SU-DHL-6 (cell line): ENCODE measurements around the gene DOCK10.

Experiments
- H2AFZ ChIP-seq: fragments of 200-600 bp; sonication (generic); 2 replicates; pipeline ENCODE4 v1.6.1; 2014; ENCODE audit warnings: low read depth, mild to moderate bottlenecking, moderate library complexity, mixed read lengths, antibody characterized with exemption, low read length; ENCODE audit not compliant: severe bottlenecking
- H3F3A ChIP-seq: fragments of 200-600 bp; shearing (Covaris generic); 2 replicates; pipeline ENCODE4 v1.6.0; 2016; ENCODE audit warnings: antibody characterized with exemption, mild to moderate bottlenecking; ENCODE audit not compliant: insufficient read depth
- H3K27ac ChIP-seq: fragments of 200-600 bp; sonication (generic); 2 replicates; pipeline ENCODE4 v1.5.1; 2016; ENCODE audit warnings: low read depth, mild to moderate bottlenecking, low read length, moderate library complexity, mixed read lengths
- H3K27me3 ChIP-seq: fragments of 200-600 bp; sonication (generic), shearing (Covaris generic); 2 replicates; pipeline ENCODE4 v1.6.0; 2014; ENCODE audit warnings: mild to moderate bottlenecking, low read length
- H3K36me3 ChIP-seq: fragments of 200-600 bp; sonication (generic); 2 replicates; pipeline ENCODE4 v1.6.1; 2014; ENCODE audit warnings: mild to moderate bottlenecking, low read length, mixed read lengths
- H3K4me2 ChIP-seq: fragments of 300-600, 200-600 bp; shearing (Covaris generic), sonication (generic); 2 replicates; pipeline ENCODE4 v1.6.0; 2014; ENCODE audit warnings: low read length, low read depth, mild to moderate bottlenecking; ENCODE audit not compliant: poor library complexity, severe bottlenecking
- H3K4me3 ChIP-seq: fragments of 200-600 bp; sonication (generic); 2 replicates; pipeline ENCODE4 v1.5.1; 2014; ENCODE audit warnings: antibody characterized with exemption, low read length, mild to moderate bottlenecking, mixed read lengths; ENCODE audit not compliant: insufficient read depth, poor library complexity, severe bottlenecking
- H3K79me2 ChIP-seq: fragments of 200-600 bp; sonication (generic); 2 replicates; pipeline ENCODE4 v1.6.1; 2014; ENCODE audit warnings: mild to moderate bottlenecking, low read length, moderate library complexity; ENCODE audit not compliant: insufficient read depth
- H3K9ac ChIP-seq: fragments of 200-600 bp; sonication (generic); 2 replicates; pipeline ENCODE4 v1.7.0; 2014; ENCODE audit warnings: mild to moderate bottlenecking, low read length
- H3K9me2 ChIP-seq: fragments of 200-600 bp; sonication (generic); replicated peaks from 2 replicates; pipeline ENCODE4 v1.6.1; 2014; ENCODE audit warnings: low read length; ENCODE audit not compliant: insufficient read depth
- H3K9me3 ChIP-seq: fragments of 200-600 bp; sonication (generic); 2 replicates; pipeline ENCODE4 v1.6.1; 2014; ENCODE audit warnings: low read length, mixed read lengths; ENCODE audit not compliant: insufficient read depth
- H4K20me1 ChIP-seq: fragments of 200-600 bp; sonication (generic); 2 replicates; pipeline ENCODE4 v1.6.1; 2014; ENCODE audit warnings: low read depth, mild to moderate bottlenecking, antibody characterized with exemption, low read length, moderate library complexity, mixed read lengths
- CTCF ChIP-seq: fragments of 200-600 bp; sonication (generic); IDR thresholded peaks from one replicate; pipeline ENCODE4 v1.5.1; 2017; ENCODE audit warnings: antibody characterized with exemption, mild to moderate bottlenecking, low read length, moderate library complexity; ENCODE audit not compliant: insufficient read depth, poor library complexity, severe bottlenecking
- EZH2phosphoT487 ChIP-seq: fragments of 200-600 bp; sonication (generic), shearing (Covaris generic); conservative IDR thresholded peaks from 2 replicates; pipeline ENCODE4 v1.6.1; 2018; ENCODE audit warnings: mild to moderate bottlenecking, antibody characterized with exemption, low read length, moderate library complexity, mixed read lengths

The DOCK10 gene

DNA sequence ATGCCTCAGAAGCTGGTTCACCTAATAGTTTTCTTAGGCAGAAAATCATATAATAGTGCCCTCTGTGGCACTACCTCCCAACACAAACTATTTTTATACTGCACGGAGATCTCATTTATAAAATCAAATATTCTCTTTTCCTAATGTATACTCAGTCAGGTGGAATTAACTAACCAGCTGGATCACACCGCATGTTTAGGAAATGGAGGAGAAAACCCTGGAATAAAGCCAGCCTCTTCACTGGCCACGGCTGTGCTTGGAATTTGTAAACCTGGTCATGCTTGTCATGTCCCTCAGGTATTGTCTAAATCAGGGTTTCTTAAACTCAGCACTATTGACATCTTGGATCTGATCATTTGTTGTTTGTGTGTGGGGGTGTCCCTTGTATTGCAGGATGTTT, 85.6 kb downstream of the DOCK10 start:
- Histone ChIP-seq H3K36me3 (no peaks in the 10 kb centered on the region), H3K4me2 (no peak overlapping the region), H3F3A (no peaks in the 10 kb centered on the region), H4K20me1 (no peaks in the 10 kb centered on the region), H3K9me2 (no peaks in the 10 kb centered on the region), H3K9ac (no peak overlapping the region), H3K27ac (no peak overlapping the region), H3K27me3 (no peaks in the 10 kb centered on the region), H2AFZ (no peak overlapping the region), H3K9me3 (no peaks in the 10 kb centered on the region), H3K79me2 (no peaks in the 10 kb centered on the region), H3K4me3 (no peak overlapping the region)
- TF ChIP-seq CTCF, result no peak
- no peak for TF ChIP-seq EZH2phosphoT487

DNA sequence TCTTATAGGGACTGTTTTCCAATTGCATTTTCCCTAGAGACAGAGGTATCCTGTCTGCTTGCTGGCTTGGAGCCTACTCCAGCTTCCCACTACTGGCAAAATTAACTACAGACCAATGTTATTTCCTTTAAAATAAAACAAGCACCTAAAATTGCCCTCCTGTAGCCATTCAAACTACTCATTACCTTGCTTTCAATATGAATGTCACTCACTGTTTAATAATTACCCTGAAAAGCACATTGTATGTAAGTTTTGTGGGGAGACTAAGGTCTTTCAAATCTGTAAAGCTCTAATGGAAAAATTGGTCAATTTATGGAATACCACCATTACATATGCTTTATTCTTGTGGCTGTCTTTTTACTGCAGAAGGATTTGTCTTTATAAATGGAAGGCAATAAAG, 87.3 kb downstream of the DOCK10 start:
- Histone ChIP-seq H3K9me2 (no peaks in the 10 kb centered on the region), H3K27ac (no peak overlapping the region), H3K4me3 (no peak overlapping the region), H3F3A (no peaks in the 10 kb centered on the region), H3K36me3 (no peaks in the 10 kb centered on the region), H3K9me3 (no peaks in the 10 kb centered on the region), H3K4me2 (no peak overlapping the region), H3K9ac (no peak overlapping the region), H2AFZ (no peak overlapping the region), H3K79me2 (no peaks in the 10 kb centered on the region), H3K27me3 (no peaks in the 10 kb centered on the region), H4K20me1 (no peaks in the 10 kb centered on the region)
- no peak for TF ChIP-seq CTCF
- TF ChIP-seq EZH2phosphoT487, result no peak

DNA sequence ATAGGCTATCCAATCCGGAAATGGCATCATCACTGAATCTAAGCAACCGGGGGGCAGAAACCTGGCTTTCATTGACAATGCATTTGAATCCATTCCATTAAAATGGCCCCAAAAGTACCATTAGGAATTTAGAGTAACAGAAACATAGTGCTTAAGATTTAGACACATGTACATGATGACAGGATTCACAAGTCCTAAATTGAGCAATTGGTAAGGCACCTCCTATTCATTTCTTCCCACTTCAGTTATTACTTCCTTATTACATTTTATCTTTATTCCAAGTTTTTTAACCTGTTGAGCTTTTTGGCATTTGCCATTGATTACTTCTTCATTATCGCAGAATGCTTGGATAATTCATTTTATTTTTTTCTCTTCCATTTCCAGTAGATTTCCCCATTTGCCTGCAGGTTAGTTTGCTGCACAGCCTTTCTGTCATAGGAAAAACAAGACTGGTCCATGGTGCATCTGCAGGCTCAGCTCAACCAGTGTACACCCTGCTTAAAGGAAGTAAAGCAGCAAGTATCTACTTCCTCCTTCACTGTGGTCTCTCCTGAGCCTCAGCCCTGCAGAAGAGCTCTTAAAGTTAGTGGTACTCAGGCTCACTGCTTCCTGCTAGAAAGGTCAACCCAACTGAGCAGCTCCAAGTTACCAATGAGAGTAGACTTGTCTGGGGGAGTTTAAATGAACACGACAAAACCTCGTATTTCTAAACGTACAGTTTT, 89.2 kb downstream of the DOCK10 start:
- peak overlapping the region; percentile 42 for H3K4me2 ChIP-seq
- H3K27me3 ChIP-seq, result no peaks in the 10 kb centered on the region
- no peaks in the 10 kb centered on the region for H3K9me2 ChIP-seq
- no peaks in the 10 kb centered on the region for H3F3A ChIP-seq
- no peaks in the 10 kb centered on the region for H3K9me3 ChIP-seq
- H3K4me3 ChIP-seq, result no peak overlapping the region
- no peaks in the 10 kb centered on the region for H4K20me1 ChIP-seq
- H3K27ac ChIP-seq, result no peak overlapping the region
- H3K36me3 ChIP-seq, result no peaks in the 10 kb centered on the region
- peak overlapping the region; percentile 71 for H2AFZ ChIP-seq
- TF ChIP-seq EZH2phosphoT487 (no peak), CTCF (no peak)
- H3K9ac ChIP-seq, result no peak overlapping the region
- H3K79me2 ChIP-seq, result no peaks in the 10 kb centered on the region
